ENCODE data around the gene MON1B. TPM values are rescaled to one million over a fixed set of nuclear protein-coding genes. Genes with fewer than 3 reads are reported as not detected.

The MON1B gene
- total RNA-seq, 1 donor = 19.5 TPM

DNA sequence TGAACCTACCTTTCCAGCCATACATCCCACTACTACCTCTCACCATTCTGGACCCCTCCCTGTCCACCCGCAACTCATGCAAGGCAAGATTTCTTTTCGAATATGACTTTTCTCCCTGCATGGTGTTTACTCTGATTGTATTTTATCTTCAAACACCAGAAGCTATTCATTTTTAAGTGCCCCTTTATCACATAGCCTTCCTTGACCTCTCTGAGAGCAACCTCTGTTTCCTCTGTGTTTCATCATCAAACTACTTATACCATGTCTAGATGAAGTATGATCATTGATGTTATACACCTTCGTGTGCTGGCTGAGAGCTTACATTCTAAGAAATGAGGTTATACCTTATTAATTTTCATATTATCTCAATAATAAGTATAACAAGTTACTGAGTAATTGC lies 40.1 kb downstream of the MON1B start:
- DNase-seq (ENCODE audit: insufficient read length, low spot score, missing footprints) = no peak
- TF ChIP-seq, protein P1, sequence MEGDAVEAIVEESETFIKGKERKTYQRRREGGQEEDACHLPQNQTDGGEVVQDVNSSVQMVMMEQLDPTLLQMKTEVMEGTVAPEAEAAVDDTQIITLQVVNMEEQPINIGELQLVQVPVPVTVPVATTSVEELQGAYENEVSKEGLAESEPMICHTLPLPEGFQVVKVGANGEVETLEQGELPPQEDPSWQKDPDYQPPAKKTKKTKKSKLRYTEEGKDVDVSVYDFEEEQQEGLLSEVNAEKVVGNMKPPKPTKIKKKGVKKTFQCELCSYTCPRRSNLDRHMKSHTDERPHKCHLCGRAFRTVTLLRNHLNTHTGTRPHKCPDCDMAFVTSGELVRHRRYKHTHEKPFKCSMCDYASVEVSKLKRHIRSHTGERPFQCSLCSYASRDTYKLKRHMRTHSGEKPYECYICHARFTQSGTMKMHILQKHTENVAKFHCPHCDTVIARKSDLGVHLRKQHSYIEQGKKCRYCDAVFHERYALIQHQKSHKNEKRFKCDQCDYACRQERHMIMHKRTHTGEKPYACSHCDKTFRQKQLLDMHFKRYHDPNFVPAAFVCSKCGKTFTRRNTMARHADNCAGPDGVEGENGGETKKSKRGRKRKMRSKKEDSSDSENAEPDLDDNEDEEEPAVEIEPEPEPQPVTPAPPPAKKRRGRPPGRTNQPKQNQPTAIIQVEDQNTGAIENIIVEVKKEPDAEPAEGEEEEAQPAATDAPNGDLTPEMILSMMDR (IDR thresholded peaks at IDR 0.05; ENCODE audit: extremely low read depth, low read depth, low read length) = no peak

DNA sequence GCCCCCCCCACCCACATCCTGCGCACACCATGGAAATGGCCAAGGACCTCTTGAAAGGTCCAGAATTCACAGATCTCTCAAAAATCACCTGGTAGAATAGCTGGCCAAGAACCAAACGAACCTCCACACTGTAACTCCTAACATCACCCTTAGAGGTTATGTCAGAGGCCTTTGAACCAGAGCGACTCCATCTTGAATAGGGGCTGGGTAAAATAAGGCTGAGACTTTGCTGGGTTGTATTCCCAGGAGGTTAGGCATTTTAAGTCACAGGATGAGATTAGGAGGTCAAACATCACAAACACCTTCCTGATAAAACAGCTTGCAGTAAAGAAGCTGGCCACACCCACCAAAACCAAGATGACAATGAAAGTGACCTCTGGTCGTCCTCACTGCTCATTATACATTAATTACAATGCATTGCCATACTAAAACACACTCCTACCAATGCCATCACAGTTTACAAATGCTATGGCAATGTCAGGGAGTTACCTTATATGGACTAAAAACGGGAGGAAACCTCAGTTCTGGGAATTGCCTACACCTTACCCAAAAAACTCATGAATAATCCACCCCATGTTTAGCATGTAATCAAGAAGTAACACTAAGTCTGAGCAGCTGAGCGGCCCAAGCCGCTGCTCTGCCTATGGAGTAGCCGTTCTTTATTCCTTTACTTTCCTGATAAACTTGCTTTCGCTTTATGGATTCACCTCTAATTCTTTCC lies 43.0 kb downstream of the MON1B start:
- H3K27me3 ChIP-seq (ENCODE audit: insufficient read depth, low read length) = peaks cover 4% of the 10 kb centered on the region
- no peak overlapping the region for H3K4me3 ChIP-seq (ENCODE audit: insufficient read depth, low read length)
- H3K4me1 ChIP-seq (ENCODE audit: insufficient read depth, low read length) = no peaks in the 10 kb centered on the region
- H3K36me3 ChIP-seq (ENCODE audit: insufficient read depth, low read length) = no peaks in the 10 kb centered on the region
- H3K4me2 ChIP-seq (ENCODE audit: insufficient read depth, low read length) = no peak overlapping the region
- no peak for DNase-seq (ENCODE audit: insufficient read length, low spot score, missing footprints)
- H2AFZ ChIP-seq (ENCODE audit: low read length) = no peak overlapping the region
- TF ChIP-seq, protein P1 (IDR thresholded peaks at IDR 0.05; ENCODE audit: extremely low read depth, low read depth, low read length) = no peak
- no peak overlapping the region for H3K27ac ChIP-seq (ENCODE audit: low read depth, low read length)
- no peaks in the 10 kb centered on the region for H4K20me1 ChIP-seq (ENCODE audit: insufficient read depth, low read length)
- H3K9me3 ChIP-seq (ENCODE audit: low read depth, low read length) = no peaks in the 10 kb centered on the region
- H3K79me2 ChIP-seq (ENCODE audit: insufficient read depth, low read length) = no peaks in the 10 kb centered on the region

More for the DNA sequence above, 40.1 kb downstream of the MON1B start:
- Histone ChIP-seq H3K4me2 (ENCODE audit: insufficient read depth, low read length) (no peak overlapping the region), H3K27me3 (ENCODE audit: insufficient read depth, low read length) (peaks cover 15% of the 10 kb centered on the region), H3K27ac (ENCODE audit: low read depth, low read length) (no peak overlapping the region), H4K20me1 (ENCODE audit: insufficient read depth, low read length) (no peaks in the 10 kb centered on the region), H3K9me3 (ENCODE audit: low read depth, low read length) (no peaks in the 10 kb centered on the region), H3K4me3 (ENCODE audit: insufficient read depth, low read length) (no peak overlapping the region), H2AFZ (ENCODE audit: low read length) (no peak overlapping the region), H3K79me2 (ENCODE audit: insufficient read depth, low read length) (no peaks in the 10 kb centered on the region), H3K4me1 (ENCODE audit: insufficient read depth, low read length) (no peaks in the 10 kb centered on the region), H3K36me3 (ENCODE audit: insufficient read depth, low read length) (no peaks in the 10 kb centered on the region)

DNA sequence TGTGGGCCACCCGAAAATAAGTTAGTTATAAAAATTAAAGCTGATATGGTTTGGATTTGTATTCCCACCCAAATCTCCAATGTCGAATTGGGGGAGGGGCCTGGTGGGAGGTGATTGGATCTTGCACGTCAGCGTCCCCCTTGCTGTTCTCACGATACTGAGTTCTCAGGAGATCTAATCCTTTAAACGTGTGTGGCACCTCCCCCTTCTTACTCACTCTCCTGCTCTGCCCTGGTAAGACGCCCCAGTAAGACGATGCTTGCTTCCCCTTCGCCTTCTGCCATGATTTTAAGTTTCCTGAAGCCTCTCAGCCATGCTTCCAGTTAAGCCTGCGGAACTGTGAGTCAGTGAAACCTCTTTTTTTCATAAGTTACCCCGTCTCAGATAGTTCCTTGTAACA lies 43.6 kb downstream of the MON1B start:
- Histone ChIP-seq H3K27me3 (ENCODE audit: insufficient read depth, low read length) (no peaks in the 10 kb centered on the region), H3K36me3 (ENCODE audit: insufficient read depth, low read length) (no peaks in the 10 kb centered on the region), H3K9me3 (ENCODE audit: low read depth, low read length) (no peaks in the 10 kb centered on the region), H3K4me3 (ENCODE audit: insufficient read depth, low read length) (no peak overlapping the region), H4K20me1 (ENCODE audit: insufficient read depth, low read length) (no peaks in the 10 kb centered on the region), H3K27ac (ENCODE audit: low read depth, low read length) (no peak overlapping the region), H2AFZ (ENCODE audit: low read length) (no peak overlapping the region), H3K4me1 (ENCODE audit: insufficient read depth, low read length) (no peaks in the 10 kb centered on the region), H3K79me2 (ENCODE audit: insufficient read depth, low read length) (no peaks in the 10 kb centered on the region), H3K4me2 (ENCODE audit: insufficient read depth, low read length) (no peak overlapping the region)
- TF ChIP-seq, protein P1 (IDR thresholded peaks at IDR 0.05; ENCODE audit: extremely low read depth, low read depth, low read length) = no peak
- DNase-seq (ENCODE audit: insufficient read length, low spot score, missing footprints) = no peak

GRCh38 chr16:77236063-77236511 lies 45.1 kb downstream of the MON1B start:
- Histone ChIP-seq H3K36me3 (ENCODE audit: insufficient read depth, low read length) (no peaks in the 10 kb centered on the region), H3K4me1 (ENCODE audit: insufficient read depth, low read length) (no peaks in the 10 kb centered on the region), H3K27ac (ENCODE audit: low read depth, low read length) (no peak overlapping the region), H2AFZ (ENCODE audit: low read length) (peak overlapping the region; percentile 80), H4K20me1 (ENCODE audit: insufficient read depth, low read length) (no peaks in the 10 kb centered on the region), H3K4me2 (ENCODE audit: insufficient read depth, low read length) (peak overlapping the region; percentile 78), H3K79me2 (ENCODE audit: insufficient read depth, low read length) (no peaks in the 10 kb centered on the region), H3K4me3 (ENCODE audit: insufficient read depth, low read length) (peak overlapping the region; percentile 56), H3K27me3 (ENCODE audit: insufficient read depth, low read length) (no peaks in the 10 kb centered on the region), H3K9me3 (ENCODE audit: low read depth, low read length) (no peaks in the 10 kb centered on the region)
- TF ChIP-seq, protein P1 (IDR thresholded peaks at IDR 0.05; ENCODE audit: extremely low read depth, low read depth, low read length) = peak; percentile 100
- DNase-seq (ENCODE audit: insufficient read length, low spot score, missing footprints) = peak; percentile 89
